AG04449 (cell line): ENCODE results near the gene MEOX2.

Experiments
- CTCF ChIA-PET: fragments of 350-600 bp; formaldehyde crosslinking; extraction: SDS; loops from one replicate; lab custom pipeline; 2021; ENCODE audit warnings: antibody characterized with exemption; lab: Yijun Ruan, JAX
- POLR2A ChIA-PET: fragments of 400-600, 350-600 bp; formaldehyde crosslinking; extraction: SDS; loops from one replicate; lab custom pipeline; 2020; ENCODE audit warnings: antibody characterized with exemption, inconsistent platforms; lab: Yijun Ruan, JAX
- DNase-seq: peaks from one replicate; pipeline ENCODE4 v3.0.0-alpha.2; 2010; ENCODE audit warnings: low read depth, low spot score
- H3K4me3 ChIP-seq: 2 replicates; pipeline ENCODE4 v1.5.1; 2011; ENCODE audit warnings: low read depth, mild to moderate bottlenecking, control low read depth, low read length
- CTCF ChIP-seq: IDR thresholded peaks from one replicate; pipeline ENCODE4 v1.5.1; 2011; ENCODE audit warnings: mild to moderate bottlenecking, moderate library complexity, low read length, control low read depth, inconsistent platforms; ENCODE audit not compliant: insufficient read depth; ENCODE audit errors: missing control alignments

The MEOX2 gene

GRCh38 chr7:15688279-15688626, 1.8 kb upstream of the MEOX2 start:
- no peak for TF ChIP-seq CTCF
- H3K4me3 ChIP-seq, result no peak overlapping the region
- CTCF ChIA-PET, result no interaction called here
- POLR2A ChIA-PET, result no interaction called here
- DNase-seq, result no peak

GRCh38 chr7:15687546-15688278, 1.2 kb upstream of the MEOX2 start:
- no peak for DNase-seq
- ChIA-PET POLR2A (no interaction called here), CTCF (interaction anchor here (2.0 kb wide), 1 partner anchor 33 kb away, joined by 6 read pairs; no protein-coding TSS in a partner anchor)
- no peak overlapping the region for H3K4me3 ChIP-seq
- TF ChIP-seq CTCF, result no peak

GRCh38 chr7:15686957-15687545, 568 bp upstream of the MEOX2 start:
- CTCF ChIA-PET, result interaction anchor here (0.6 to 2.0 kb wide), 2 partner anchors 9 to 34 kb away, joined by 3 to 6 read pairs; no protein-coding TSS in a partner anchor
- POLR2A ChIA-PET, result no interaction called here
- DNase-seq, result no peak
- TF ChIP-seq CTCF, result no peak
- H3K4me3 ChIP-seq, result peak overlapping the region; percentile 39

GRCh38 chr7:15685358-15686294, 857 bp downstream of the MEOX2 start:
- peak; percentile 21 for DNase-seq
- H3K4me3 ChIP-seq, result peak overlapping the region; percentile 41

GRCh38 chr7:15684871-15685270, 1.6 kb downstream of the MEOX2 start:
- DNase-seq, result no peak
- POLR2A ChIA-PET, result no interaction called here
- H3K4me3 ChIP-seq, result no peak overlapping the region
- TF ChIP-seq CTCF, result no peak
- CTCF ChIA-PET, result no interaction called here

More at GRCh38 chr7:15685358-15686294, 857 bp downstream of the MEOX2 start:
- CTCF ChIA-PET, result interaction anchor here (2.0 kb wide), 1 partner anchor 35 kb away, joined by 6 read pairs; no protein-coding TSS in a partner anchor
- POLR2A ChIA-PET, result no interaction called here
- no peak for TF ChIP-seq CTCF
